HTERT RPE-1 (cell line): Measurements from ENCODE around the gene SRA1.
"Not testable (repeated sequence)": the region's sequence is repeated elsewhere in the genome, so short reads cannot be mapped to it uniquely, and the experiment has no call there.

ENCODE experiments used
- in situ Hi-C: fragments of 300-500 bp; cut with MboI; formaldehyde crosslinking; loops from 4 replicates; pipeline ENCODE4 v1.14.3; 2020; ENCODE audit warnings: low sequenced_read_pairs

The SRA1 gene

GRCh38 chr5:140557136-140557805 is at the start of gene SRA1:
TSS of gene SRA1 (minus strand) at chr5:140557473. CDS start at chr5:140557452, 21 bp downstream.
- in situ Hi-C loops = no loop called here

- in situ Hi-C loops = no loop called here
Observed at GRCh38 chr5:140607031-140607430, 49.8 kb upstream of the SRA1 start.

DNA sequence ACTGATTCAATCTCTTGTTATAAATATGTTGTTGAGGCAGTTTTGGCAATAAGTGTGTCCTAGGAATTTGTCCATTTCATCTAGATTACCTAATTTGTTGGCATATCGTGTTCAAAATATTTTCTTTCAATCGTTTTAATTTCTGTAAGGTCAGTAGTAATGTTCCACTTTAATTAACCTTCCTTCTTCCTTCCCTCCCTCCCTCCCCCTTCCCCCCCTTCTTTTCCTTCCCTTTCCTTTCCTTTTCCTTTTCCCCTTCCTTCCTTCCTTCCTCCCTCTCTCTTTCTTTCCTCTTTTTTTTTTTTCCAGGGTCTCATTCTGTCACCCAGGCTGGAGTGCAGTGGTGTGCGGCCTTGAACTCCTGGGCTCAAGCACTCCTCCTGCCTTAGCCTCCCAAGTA is 48.6 kb upstream of the SRA1 start:
- in situ Hi-C loops = no loop called here

DNA sequence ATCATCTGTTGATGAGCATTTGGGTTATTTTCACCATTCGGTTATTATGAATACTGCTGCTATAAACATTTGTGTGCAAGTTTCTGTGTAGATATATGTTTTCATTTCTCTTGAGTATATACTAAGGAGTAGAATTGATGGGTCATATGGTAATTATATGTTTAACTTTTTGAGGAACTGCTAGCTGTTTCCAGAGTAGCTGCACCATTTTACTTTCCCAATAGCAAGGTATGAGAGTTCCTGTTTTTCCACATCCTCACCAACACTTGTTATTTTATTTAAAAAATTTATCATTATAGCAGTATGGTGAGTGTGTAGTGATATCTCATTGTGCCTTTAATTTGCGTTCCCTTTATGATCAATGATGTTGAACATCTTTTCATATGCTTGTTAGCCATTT is 46.5 kb upstream of the SRA1 start:
- in situ Hi-C loops = no loop called here

GRCh38 chr5:140603446-140603698 is 46.1 kb upstream of the SRA1 start:
- in situ Hi-C loops = not testable (repeated sequence)

DNA sequence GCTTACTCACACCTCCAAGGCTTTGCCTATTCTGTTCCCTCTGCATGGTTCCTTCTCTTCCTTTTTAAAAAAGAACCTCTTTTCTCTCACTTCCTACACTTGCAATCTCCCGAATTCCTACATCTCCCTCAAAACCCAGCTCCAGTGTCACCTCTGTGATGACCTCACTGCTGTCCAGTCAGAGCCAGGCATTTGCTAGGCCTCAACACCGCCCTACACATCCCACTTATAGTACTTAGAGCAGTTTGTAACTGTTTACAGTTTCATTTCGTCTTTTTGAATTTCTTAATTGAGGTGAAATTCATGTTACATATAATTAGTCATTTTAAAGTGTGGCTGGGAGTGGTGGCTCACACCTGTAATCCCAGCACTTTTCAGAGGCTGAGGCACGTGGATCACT is 44.9 kb upstream of the SRA1 start:
- in situ Hi-C loops = no loop called here

- in situ Hi-C loops = no loop called here
Observed at GRCh38 chr5:140600096-140600495, 42.8 kb upstream of the SRA1 start.

DNA sequence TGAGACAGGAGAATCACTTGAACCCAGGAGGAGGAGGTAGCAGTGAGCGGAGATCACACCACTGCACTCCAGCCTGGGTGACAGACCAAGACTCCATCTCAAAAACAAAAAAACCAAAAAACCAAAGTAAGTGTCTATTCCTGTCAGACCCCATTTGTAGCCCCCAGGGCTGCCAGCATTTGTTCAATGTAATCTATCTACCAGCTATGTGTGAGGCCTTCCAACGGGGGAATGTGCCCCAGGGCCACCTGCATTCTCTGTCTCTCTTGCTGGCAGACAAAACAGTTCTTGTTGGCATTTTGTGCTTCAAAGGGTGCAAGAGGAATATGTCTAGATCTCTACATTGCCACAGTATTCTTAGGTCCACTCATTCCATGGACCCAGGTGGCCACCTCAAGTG is 41.6 kb upstream of the SRA1 start:
- in situ Hi-C loops = no loop called here

- in situ Hi-C loops = no loop called here
Observed at GRCh38 chr5:140596321-140596741, 39.1 kb upstream of the SRA1 start.

- in situ Hi-C loops = no loop called here
Observed at GRCh38 chr5:140595538-140596300, 38.4 kb upstream of the SRA1 start.

DNA sequence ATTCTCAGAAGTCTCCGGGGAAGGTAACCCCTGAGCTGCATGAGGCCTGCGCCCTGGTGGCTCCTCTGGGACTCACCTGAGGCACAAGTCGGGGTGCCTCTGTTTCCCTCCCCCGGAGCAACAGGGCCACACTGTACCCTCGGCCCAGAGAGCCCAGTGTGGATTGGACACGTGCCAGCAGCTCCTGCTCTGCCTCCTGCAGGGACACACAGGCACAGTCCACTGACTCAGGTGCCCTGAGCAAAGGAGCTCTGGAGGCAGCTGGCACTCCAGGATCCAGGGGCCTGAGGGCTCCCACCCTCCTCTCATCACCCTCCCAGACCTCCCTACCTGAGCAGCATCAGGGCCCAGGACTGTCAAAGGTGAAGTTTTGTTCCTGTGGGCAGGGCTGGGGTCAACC is 36.9 kb upstream of the SRA1 start:
- in situ Hi-C loops = no loop called here

- in situ Hi-C loops = not testable (repeated sequence)
Observed at GRCh38 chr5:140593070-140593469, 35.8 kb upstream of the SRA1 start.

GRCh38 chr5:140591747-140592372 is 34.6 kb upstream of the SRA1 start:
- in situ Hi-C loops = no loop called here

- in situ Hi-C loops = no loop called here
Observed at GRCh38 chr5:140590861-140591260, 33.6 kb upstream of the SRA1 start.

GRCh38 chr5:140588311-140589070 is 31.2 kb upstream of the SRA1 start:
- in situ Hi-C loops = no loop called here

DNA sequence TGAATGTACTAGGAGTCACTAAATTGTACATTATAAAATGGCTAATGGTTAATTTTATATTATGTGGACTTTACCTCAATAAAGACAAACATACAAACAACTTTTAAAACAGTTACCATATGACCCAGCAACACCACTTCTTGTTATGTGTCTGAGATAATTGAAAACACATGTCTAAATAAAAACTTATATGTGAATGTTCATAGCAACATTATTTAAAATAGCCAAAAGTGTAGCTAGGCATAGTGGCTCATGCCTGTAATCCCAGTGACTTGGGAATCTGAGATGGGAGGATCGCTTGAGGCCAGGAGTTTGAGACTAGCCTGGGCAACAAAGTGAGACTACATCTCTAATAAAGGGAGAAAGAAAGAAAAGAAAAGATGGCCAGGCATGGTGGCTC is 30.2 kb upstream of the SRA1 start:
- in situ Hi-C loops = no loop called here

DNA sequence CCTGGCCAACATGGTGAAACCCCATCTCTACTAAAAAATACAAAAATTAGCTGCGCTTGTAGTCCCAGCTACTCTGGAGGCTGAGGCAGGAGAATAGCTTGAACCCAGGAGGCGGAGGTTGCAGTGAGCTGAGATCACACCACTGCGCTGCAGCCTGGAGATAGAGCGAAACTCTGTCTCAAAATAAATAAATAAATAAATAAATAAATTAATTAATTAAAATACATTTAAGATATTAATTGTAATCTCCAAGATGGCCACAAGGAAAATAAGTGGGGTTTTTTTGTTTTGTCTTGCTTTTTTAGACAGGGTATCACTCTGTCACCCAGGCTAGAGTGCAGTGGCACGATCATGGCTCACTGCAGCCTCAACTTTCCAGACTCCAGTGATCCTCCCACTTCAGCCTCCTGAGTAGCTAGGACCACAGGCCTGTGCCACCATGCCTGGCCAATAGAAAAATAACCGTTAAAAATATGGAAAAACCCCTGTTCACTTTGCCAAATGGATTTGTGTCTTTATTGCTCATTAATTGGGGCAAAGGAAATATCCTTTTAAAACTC is 22.0 kb upstream of the SRA1 start:
- in situ Hi-C loops = not testable (repeated sequence)

- in situ Hi-C loops = no loop called here
Observed at GRCh38 chr5:140576776-140577201, 19.5 kb upstream of the SRA1 start.

GRCh38 chr5:140575309-140575708 is 18.0 kb upstream of the SRA1 start:
- in situ Hi-C loops = no loop called here

DNA sequence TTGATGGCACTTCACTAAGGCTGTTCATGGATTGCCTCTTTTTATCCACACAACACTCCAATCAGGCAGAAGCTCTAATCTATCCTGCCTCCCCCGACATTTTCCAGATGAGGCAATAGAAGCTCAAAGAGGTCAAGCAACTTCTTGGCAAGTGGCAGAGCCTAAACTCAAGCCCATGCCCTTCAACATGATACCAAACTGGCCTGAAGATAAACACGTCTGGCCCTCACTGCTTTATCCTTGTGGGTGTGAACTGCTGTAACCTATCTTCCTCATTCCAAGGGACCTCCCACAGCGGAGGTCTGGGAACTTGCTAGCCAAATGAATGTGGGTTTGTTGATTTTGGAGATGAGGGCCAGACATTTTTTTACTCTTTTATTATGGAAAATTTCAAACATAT is 16.9 kb upstream of the SRA1 start:
- in situ Hi-C loops = no loop called here

GRCh38 chr5:140573683-140574082 is 16.4 kb upstream of the SRA1 start:
- in situ Hi-C loops = no loop called here
